Tibial artery (tissue), 4 donors: ENCODE results near the gene TRIM26.
"Not testable (repeated sequence)": the region's sequence is repeated elsewhere in the genome, so short reads cannot be mapped to it uniquely, and the experiment has no call there.

Experiments used
- DNase-seq, 2 donors: peaks; one replicate each; pipeline ENCODE4 v3.0.0-alpha.2; 2019
- H3K27ac ChIP-seq, 2 donors: fragments of 200-600 bp; sonication (generic) in 1 of 2; 1 replicate in 1 of 2; 2 replicates in 1 of 2; pipeline ENCODE4 v1.5.1; 2018 to 2019; ENCODE audit warnings: mild to moderate bottlenecking in 1 of 2
- H3K27me3 ChIP-seq, 2 donors: fragments of 200-600 bp; sonication (generic) in 1 of 2; one replicate each; pipeline versions ENCODE4 v1.5.1 to v1.6.0; 2016 to 2019
- H3K36me3 ChIP-seq, 3 donors: fragments of 200-600 bp; sonication (generic) in 2 of 3; one replicate each; pipeline ENCODE4 v1.5.1; 2016 to 2019; ENCODE audit warnings: mild to moderate bottlenecking in 2 of 3
- H3K4me1 ChIP-seq, 4 donors: fragments of 200-600 bp; sonication (generic) in 2 of 4; 1 replicate in 3 of 4; 2 replicates in 1 of 4; pipeline ENCODE4 v1.5.1; 2016 to 2019
- H3K4me3 ChIP-seq, 2 donors: fragments of 200-600 bp; sonication (generic) in 1 of 2; 1 replicate in 1 of 2; 2 replicates in 1 of 2; pipeline ENCODE4 v1.5.1; 2018 to 2019; ENCODE audit warnings: mild to moderate bottlenecking in 2 of 2
- H3K9me3 ChIP-seq, 3 donors: fragments of 200-600 bp; sonication (generic) in 1 of 3; one replicate each; pipeline ENCODE4 v1.5.1; 2016 to 2019
- intact Hi-C: fragments of 100-400 bp; cut with DNase I; formaldehyde crosslinking; loops from one replicate; pipeline ENCODE4 v1.15.0; 2023; ENCODE audit warnings: low total_unique reads
- TF ChIP-seq, protein P1 (sequence below), 2 experiments: fragments of 200-600 bp in 1 of 2; fragments of 450-650 bp in 1 of 2; IDR thresholded peaks; one replicate each; pipeline ENCODE4 v1.5.1; 2017 to 2019; ENCODE audit warnings: antibody characterized with exemption in 2 of 2, mild to moderate bottlenecking in 1 of 2, moderate library complexity in 1 of 2

The TRIM26 gene

DNA sequence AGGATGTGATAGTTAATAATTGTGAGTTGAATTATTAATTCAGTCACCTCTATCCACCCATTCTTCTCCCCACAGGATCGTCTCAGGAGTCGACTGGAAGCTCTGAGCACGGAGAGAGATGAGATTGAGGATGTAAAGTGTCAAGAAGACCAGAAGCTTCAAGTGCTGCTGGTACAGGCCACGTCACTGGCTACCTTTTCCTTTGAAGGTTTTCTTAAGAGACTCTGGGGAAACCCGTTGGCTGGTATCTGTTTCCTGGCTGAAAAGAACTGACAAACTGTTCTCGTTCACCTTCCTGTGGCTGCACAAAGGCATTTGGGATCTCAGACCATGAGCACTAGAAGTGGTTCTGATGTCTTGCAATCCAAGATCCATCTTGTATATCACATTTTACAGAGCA, 46.1 kb downstream of the TRIM26 start:
- H3K4me3 ChIP-seq, result no peak overlapping the region
- no peak overlapping the region for H3K27ac ChIP-seq
- H3K4me1 ChIP-seq, result peaks cover 0 to 6% (median 3%) of the 10 kb centered on the region in 4 donors
- H3K36me3 ChIP-seq, result no peaks in the 10 kb centered on the region
- no peaks in the 10 kb centered on the region for H3K9me3 ChIP-seq
- peaks cover 0 to 45% of the 10 kb centered on the region in 2 donors for H3K27me3 ChIP-seq
- no peak for DNase-seq
- TF ChIP-seq, protein P1, sequence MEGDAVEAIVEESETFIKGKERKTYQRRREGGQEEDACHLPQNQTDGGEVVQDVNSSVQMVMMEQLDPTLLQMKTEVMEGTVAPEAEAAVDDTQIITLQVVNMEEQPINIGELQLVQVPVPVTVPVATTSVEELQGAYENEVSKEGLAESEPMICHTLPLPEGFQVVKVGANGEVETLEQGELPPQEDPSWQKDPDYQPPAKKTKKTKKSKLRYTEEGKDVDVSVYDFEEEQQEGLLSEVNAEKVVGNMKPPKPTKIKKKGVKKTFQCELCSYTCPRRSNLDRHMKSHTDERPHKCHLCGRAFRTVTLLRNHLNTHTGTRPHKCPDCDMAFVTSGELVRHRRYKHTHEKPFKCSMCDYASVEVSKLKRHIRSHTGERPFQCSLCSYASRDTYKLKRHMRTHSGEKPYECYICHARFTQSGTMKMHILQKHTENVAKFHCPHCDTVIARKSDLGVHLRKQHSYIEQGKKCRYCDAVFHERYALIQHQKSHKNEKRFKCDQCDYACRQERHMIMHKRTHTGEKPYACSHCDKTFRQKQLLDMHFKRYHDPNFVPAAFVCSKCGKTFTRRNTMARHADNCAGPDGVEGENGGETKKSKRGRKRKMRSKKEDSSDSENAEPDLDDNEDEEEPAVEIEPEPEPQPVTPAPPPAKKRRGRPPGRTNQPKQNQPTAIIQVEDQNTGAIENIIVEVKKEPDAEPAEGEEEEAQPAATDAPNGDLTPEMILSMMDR (IDR thresholded peaks at IDR 0.05), result no peak
- intact Hi-C loops, result no loop called here

DNA sequence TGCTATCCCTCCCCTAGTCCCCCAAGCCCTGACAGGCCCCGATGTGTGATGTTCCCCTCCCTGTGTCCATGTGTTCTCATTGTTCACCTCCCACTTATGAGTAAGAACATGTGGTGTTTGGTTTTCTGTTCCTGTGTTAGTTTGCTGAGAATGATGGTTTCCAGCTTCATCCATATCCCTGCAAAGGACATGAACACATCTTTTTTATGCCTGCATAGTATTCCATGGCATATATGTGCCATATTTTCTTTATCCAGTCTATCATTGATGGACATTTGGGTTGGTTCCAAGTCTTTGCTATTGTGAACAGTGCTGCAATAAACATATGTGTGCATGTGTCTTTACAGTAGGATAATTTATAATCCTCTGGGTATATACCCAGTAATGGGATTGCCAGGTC, 48.0 kb downstream of the TRIM26 start:
- DNase-seq, H3K9me3 ChIP-seq, H3K27ac ChIP-seq, H3K4me1 ChIP-seq, H3K36me3 ChIP-seq, H3K4me3 ChIP-seq, intact Hi-C loops: not testable (repeated sequence)
- H3K27me3 ChIP-seq, result peaks cover 0 to 33% of the 10 kb centered on the region in 2 donors

DNA sequence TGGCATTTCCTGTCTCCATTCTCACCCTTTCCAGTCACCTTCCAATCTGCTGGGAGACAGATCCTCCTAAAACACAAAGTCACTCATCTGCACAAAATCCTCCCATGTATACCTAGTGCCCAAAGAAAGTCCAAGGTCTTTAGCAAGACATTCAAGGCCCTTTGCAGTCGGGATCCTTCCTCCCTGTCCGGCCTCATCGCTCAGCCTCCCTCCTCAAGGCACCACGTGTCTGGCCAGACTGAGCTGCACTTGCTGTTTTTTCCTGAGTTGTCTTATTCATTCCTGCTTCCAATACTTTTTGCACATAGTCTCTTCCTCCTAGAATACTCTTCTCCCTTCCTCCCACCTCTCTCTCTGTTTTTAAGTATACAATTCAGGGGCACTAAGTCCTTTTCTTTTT, 48.5 kb downstream of the TRIM26 start:
- Histone ChIP-seq H3K27me3 (peaks cover 0 to 31% of the 10 kb centered on the region in 2 donors), H3K9me3 (no peaks in the 10 kb centered on the region), H3K4me3 (no peak overlapping the region), H3K27ac (no peak overlapping the region), H3K4me1 (no peaks in the 10 kb centered on the region), H3K36me3 (no peaks in the 10 kb centered on the region)
- intact Hi-C loops, result no loop called here
- no peak for DNase-seq
- TF ChIP-seq, protein P1 (IDR thresholded peaks at IDR 0.05), result no peak

DNA sequence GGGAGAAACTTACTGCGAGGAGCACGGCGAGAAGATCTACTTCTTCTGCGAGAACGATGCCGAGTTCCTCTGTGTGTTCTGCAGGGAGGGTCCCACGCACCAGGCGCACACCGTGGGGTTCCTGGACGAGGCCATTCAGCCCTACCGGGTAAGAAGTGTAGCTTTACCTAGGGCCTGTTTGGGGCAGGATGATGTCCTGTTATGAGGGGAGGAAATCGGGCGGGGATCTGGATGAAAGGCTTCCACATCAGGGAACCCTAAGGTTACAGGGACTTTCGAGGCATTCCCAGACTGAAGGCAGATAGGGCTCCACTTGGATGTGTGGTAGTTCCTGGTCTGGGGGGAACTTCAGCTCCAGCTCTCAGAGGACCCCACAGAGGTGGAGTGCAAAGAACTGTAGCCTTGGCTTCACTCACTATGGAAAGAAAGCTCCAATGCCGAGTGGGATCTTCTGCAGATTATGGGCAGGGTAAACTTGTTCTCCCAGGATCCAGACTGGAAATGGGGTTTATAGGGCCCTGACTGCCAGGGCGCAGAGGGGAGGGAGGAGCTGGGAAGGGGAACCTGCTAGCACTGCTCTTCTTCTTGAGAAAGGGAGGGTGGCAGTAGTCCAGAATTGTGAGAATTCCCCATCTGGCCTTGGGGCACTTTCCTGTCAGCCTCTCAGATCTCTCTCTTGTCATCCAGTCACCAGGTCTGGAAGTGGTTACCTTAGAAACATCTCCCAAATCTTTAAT, 49.1 kb downstream of the TRIM26 start:
- H3K27ac ChIP-seq, result no peak overlapping the region
- intact Hi-C loops, result no loop called here

DNA sequence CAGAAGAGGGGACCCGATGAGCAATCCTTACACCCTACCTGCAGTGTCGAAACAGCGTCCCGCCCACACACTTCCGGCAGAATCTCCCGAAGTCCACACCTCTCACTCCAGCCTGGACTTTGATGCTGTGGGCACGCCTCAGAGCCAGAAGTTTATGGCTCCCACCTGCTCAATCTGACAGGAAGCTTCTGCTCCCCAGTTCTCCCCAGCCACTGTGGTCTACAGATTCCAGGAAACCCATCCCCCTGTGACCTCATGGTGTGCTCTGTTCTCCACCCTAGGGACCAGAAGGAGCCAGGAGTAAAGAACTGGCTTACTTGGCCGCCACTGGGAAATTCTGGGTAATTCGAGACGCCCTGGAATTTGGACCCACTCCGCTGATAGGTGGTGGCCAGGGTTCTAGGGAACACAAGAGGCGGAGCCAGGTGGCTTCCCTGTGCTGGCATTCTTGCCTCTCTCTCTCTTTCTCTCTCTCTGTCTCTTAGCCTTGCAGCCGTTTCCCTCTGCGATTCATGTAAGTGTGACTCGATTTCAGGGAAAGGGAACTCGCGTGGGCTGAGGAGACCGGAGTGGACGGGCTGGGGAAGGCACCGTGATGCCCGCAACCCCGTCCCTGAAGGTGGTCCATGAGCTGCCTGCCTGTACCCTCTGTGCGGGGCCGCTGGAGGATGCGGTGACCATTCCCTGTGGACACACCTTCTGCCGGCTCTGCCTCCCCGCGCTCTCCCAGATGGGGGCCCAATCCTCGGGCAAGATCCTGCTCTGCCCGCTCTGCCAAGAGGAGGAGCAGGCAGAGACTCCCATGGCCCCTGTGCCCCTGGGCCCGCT, 49.9 kb downstream of the TRIM26 start, which contains the start of gene TRIM15:
TRIM15 (plus strand) TSS at position 457 of the 828 bp plus-strand sequence; CDS start at position 596, 139 bp downstream.
- H3K27me3 ChIP-seq, result peaks cover 0 to 26% of the 10 kb centered on the region in 2 donors
- no peaks in the 10 kb centered on the region for H3K4me1 ChIP-seq
- intact Hi-C loops, result no loop called here
- H3K27ac ChIP-seq, result no peak within 1 kb of the TSS
- H3K4me3 ChIP-seq, result no peak within 1 kb of the TSS
- DNase-seq, result no peak
- no peaks in the 10 kb centered on the region for H3K9me3 ChIP-seq
- no peaks in the 10 kb centered on the region for H3K36me3 ChIP-seq
- TF ChIP-seq, protein P1 (IDR thresholded peaks at IDR 0.05), result no peak

More for the DNA sequence above, 49.1 kb downstream of the TRIM26 start:
- Histone ChIP-seq H3K36me3 (no peaks in the 10 kb centered on the region), H3K4me1 (no peaks in the 10 kb centered on the region), H3K9me3 (no peaks in the 10 kb centered on the region), H3K27me3 (peaks cover 0 to 29% of the 10 kb centered on the region in 2 donors), H3K4me3 (no peak overlapping the region)
- TF ChIP-seq, protein P1 (IDR thresholded peaks at IDR 0.05), result no peak
- no peak for DNase-seq
